NK-92 (cell line): ENCODE measurements around the gene ADD3.
"Not testable (repeated sequence)": the region's sequence is repeated elsewhere in the genome, so short reads cannot be mapped to it uniquely, and the experiment has no call there.

Source experiments
- DNase-seq: peaks from one replicate; lab custom pipeline; 2025; ENCODE audit not compliant: unreplicated experiment; lab: John Stamatoyannopoulos, UW

Gene ADD3

GRCh38 chr10:110101464-110102144 lies 93.8 kb downstream of the ADD3 start:
- DNase-seq: no peak

- no peak for DNase-seq
Measured at GRCh38 chr10:110103921-110104461, 96.2 kb downstream of the ADD3 start.

GRCh38 chr10:110105873-110106272 lies 98.1 kb downstream of the ADD3 start:
- DNase-seq: no peak

GRCh38 chr10:110107430-110107829 lies 99.6 kb downstream of the ADD3 start:
- no peak for DNase-seq

GRCh38 chr10:110107887-110108286 lies 100.1 kb downstream of the ADD3 start:
- no peak for DNase-seq

- DNase-seq: no peak
Measured at GRCh38 chr10:110109511-110109910, 101.7 kb downstream of the ADD3 start.

- no peak for DNase-seq
Measured at GRCh38 chr10:110110338-110110737, 102.6 kb downstream of the ADD3 start.

GRCh38 chr10:110113670-110114337 lies 106.0 kb downstream of the ADD3 start:
- no peak for DNase-seq

- DNase-seq: not testable (repeated sequence)
Measured at GRCh38 chr10:110114668-110115067, 106.9 kb downstream of the ADD3 start.

- DNase-seq: no peak
Measured at GRCh38 chr10:110115784-110116520, 108.2 kb downstream of the ADD3 start.

- no peak for DNase-seq
Measured at GRCh38 chr10:110118891-110119621, 111.3 kb downstream of the ADD3 start.

- DNase-seq: no peak
Measured at GRCh38 chr10:110123594-110123993, 115.8 kb downstream of the ADD3 start.

GRCh38 chr10:110129490-110129889 lies 121.7 kb downstream of the ADD3 start:
- no peak for DNase-seq

- DNase-seq: no peak
Measured at GRCh38 chr10:110134917-110135316, 127.1 kb downstream of the ADD3 start.

- not testable (repeated sequence) for DNase-seq
Measured at GRCh38 chr10:110135836-110136235, 128.1 kb downstream of the ADD3 start.

- no peak for DNase-seq
Measured at GRCh38 chr10:110137142-110137545, 129.4 kb downstream of the ADD3 start.

- no peak for DNase-seq
Measured at GRCh38 chr10:110138197-110138812, 130.5 kb downstream of the ADD3 start.

GRCh38 chr10:110141185-110141584 lies 133.4 kb downstream of the ADD3 start:
- no peak for DNase-seq

- DNase-seq: no peak
Measured at GRCh38 chr10:110141871-110142635, 134.3 kb downstream of the ADD3 start.

GRCh38 chr10:110142965-110143364 lies 135.2 kb downstream of the ADD3 start:
- DNase-seq: no peak
